Natural killer cell (primary cell): ENCODE data around the gene AOPEP. TPM values are rescaled to one million over a fixed set of nuclear protein-coding genes. Genes with fewer than 3 reads are reported as not detected.
A peak's percentile ranks its signal among the peaks of the same experiment; 100 is the strongest.

Experiments used
- ATAC-seq, 3 donors: fragments of 150-1000 bp in 2 of 3; fragments of 200-7000 bp in 1 of 3; cut with Tn5 transposase; 1 replicate in 1 of 3; 2 replicates in 2 of 3; pipeline ENCODE4 v1.10.0; 2021; ENCODE audit warnings: mild to moderate bottlenecking in 2 of 3, moderate library complexity in 2 of 3
- DNase-seq, 2 donors: peaks; one replicate each; pipeline versions ENCODE4 v3.0.0 to v3.0.0-alpha.2; 2013 to 2021; ENCODE audit warnings: mixed read lengths in 1 of 2
- H3K27ac ChIP-seq: one replicate; pipeline ENCODE4 v1.5.1; 2013; ENCODE audit warnings: mild to moderate bottlenecking, low read length
- H3K27me3 ChIP-seq: one replicate; pipeline ENCODE4 v1.6.1; 2013; ENCODE audit warnings: low read length; ENCODE audit not compliant: control insufficient read depth, insufficient read depth
- H3K36me3 ChIP-seq: one replicate; pipeline ENCODE4 v1.6.1; 2013; ENCODE audit warnings: low read length; ENCODE audit not compliant: control insufficient read depth, insufficient read depth
- H3K4me1 ChIP-seq: one replicate; pipeline ENCODE4 v1.6.1; 2013; ENCODE audit warnings: low read length; ENCODE audit not compliant: control insufficient read depth, insufficient read depth
- H3K4me3 ChIP-seq: one replicate; pipeline ENCODE4 v1.5.1; 2013; ENCODE audit warnings: low read length
- H3K9me3 ChIP-seq: one replicate; pipeline ENCODE4 v1.6.1; 2013; ENCODE audit warnings: low read length; ENCODE audit not compliant: control insufficient read depth, insufficient read depth
- H3K27ac Mint-ChIP-seq, 2 donors: one replicate each; pipeline ENCODE4 v1.8.0; 2022; ENCODE audit warnings: mild to moderate bottlenecking in 2 of 2, mixed read lengths in 2 of 2, moderate library complexity in 1 of 2
- H3K27me3 Mint-ChIP-seq, 2 donors: one replicate each; pipeline ENCODE4 v1.8.0; 2022; ENCODE audit warnings: low read depth in 2 of 2, mixed read lengths in 2 of 2
- H3K36me3 Mint-ChIP-seq: one replicate; pipeline ENCODE4 v1.8.0; 2022; ENCODE audit warnings: mixed read lengths
- H3K4me1 Mint-ChIP-seq, 2 donors: one replicate each; pipeline ENCODE4 v1.8.0; 2022; ENCODE audit warnings: mixed read lengths in 2 of 2
- H3K4me3 Mint-ChIP-seq: one replicate; pipeline ENCODE4 v1.8.0; 2022; ENCODE audit warnings: mild to moderate bottlenecking, moderate library complexity, mixed read lengths
- H3K9me3 Mint-ChIP-seq, 2 donors: one replicate each; pipeline ENCODE4 v1.8.0; 2022; ENCODE audit warnings: mixed read lengths in 2 of 2
- WGBS: methylation state at CpG from one replicate; pipeline ENCODE4 v1.1.7; 2013; ENCODE audit warnings: missing lambda C conversion rate; ENCODE audit not compliant: insufficient coverage; 5-methylcytosine and 5-hydroxymethylcytosine counted together
- intact Hi-C: fragments of 100-400 bp; cut with micrococcal nuclease; formaldehyde crosslinking; loops from one replicate; pipeline ENCODE4 v1.14.2; 2022
- total RNA-seq, 4 donors: library from RNA; stranded (reverse); fragments of 120-200 nt in 1 of 4; gene quantifications; one replicate each; pipeline versions ENCODE4 v1.2.3 to v1.2.4, GENCODE V29; 2013 to 2022
- TF ChIP-seq, protein P1 (sequence below): fragments of 200-600 bp; IDR thresholded peaks from one replicate; pipeline ENCODE4 v1.8.0; 2022; ENCODE audit warnings: antibody characterized with exemption

AOPEP gene
- total RNA-seq, 3 donors from 2014 or later (not counting 1 experiment from before 2014, with no cell fraction given): 20.1 to 22.6 (median 20.6) TPM

DNA sequence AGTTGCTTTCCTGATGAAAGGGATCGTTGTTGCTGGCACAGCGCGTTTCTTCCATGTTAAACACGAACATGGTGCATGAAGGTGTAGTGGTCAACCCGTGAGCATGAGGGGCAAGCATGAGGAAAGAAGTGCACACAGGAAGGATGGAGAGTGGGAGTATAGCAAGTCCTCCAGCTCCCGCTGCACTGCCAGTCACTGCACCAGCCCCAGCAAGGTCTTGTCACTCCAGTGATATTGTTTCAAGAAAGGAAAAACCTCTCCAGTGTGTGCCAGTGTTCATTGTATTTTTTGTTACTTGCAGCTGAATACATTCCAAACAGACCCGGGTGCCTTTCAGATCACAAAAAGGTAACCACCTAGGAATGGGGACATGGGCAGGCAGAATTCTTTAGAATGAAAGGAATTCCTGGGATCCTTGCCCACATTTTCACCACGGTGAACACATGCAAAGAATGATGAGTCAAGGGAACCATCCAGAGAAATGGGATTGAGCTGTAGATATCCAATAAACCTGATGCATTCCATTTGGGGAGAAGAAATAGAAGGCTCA, 186.3 kb downstream of the AOPEP start:
- Histone ChIP-seq H3K36me3 (no peaks in the 10 kb centered on the region), H3K27me3 (no peaks in the 10 kb centered on the region), H3K4me1 (no peaks in the 10 kb centered on the region), H3K4me3 (no peak overlapping the region), H3K9me3 (no peaks in the 10 kb centered on the region), H3K27ac (no peak overlapping the region)
- WGBS: 97% methylated on average over 8 of the region's 8 CpGs
- DNase-seq (no peak), ATAC-seq (no peak)
- no peaks in the 10 kb centered on the region for H3K27me3 Mint-ChIP-seq
- intact Hi-C loops: no loop called here
- H3K27ac Mint-ChIP-seq: no peak overlapping the region
- peaks cover 0 to 12% of the 10 kb centered on the region in 2 donors for H3K4me1 Mint-ChIP-seq
- no peak overlapping the region for H3K4me3 Mint-ChIP-seq
- H3K9me3 Mint-ChIP-seq: no peaks in the 10 kb centered on the region
- TF ChIP-seq, protein P1, sequence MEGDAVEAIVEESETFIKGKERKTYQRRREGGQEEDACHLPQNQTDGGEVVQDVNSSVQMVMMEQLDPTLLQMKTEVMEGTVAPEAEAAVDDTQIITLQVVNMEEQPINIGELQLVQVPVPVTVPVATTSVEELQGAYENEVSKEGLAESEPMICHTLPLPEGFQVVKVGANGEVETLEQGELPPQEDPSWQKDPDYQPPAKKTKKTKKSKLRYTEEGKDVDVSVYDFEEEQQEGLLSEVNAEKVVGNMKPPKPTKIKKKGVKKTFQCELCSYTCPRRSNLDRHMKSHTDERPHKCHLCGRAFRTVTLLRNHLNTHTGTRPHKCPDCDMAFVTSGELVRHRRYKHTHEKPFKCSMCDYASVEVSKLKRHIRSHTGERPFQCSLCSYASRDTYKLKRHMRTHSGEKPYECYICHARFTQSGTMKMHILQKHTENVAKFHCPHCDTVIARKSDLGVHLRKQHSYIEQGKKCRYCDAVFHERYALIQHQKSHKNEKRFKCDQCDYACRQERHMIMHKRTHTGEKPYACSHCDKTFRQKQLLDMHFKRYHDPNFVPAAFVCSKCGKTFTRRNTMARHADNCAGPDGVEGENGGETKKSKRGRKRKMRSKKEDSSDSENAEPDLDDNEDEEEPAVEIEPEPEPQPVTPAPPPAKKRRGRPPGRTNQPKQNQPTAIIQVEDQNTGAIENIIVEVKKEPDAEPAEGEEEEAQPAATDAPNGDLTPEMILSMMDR: no peak
- H3K36me3 Mint-ChIP-seq: no peaks in the 10 kb centered on the region

DNA sequence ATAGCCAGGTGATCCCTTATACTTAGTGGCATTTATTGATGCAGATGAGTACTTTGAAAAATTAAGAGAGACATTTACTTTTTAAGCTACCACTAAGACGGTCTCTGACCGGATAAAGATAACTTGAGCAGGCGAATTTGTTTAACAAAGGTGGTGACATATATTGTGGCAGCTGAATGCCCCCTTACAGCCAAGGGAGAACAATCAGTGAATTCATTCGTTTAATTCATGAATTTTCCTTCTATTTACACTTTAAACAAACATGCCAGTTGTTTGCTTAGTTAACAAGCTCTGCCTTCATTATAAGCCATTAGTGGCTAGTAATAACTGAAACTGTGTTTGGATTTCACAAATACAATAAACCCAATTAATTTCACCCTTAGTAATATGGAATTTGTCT, 187.1 kb downstream of the AOPEP start:
- no peak overlapping the region for H3K4me3 Mint-ChIP-seq
- WGBS: 89% methylated on average over 4 of the region's 4 CpGs

DNA sequence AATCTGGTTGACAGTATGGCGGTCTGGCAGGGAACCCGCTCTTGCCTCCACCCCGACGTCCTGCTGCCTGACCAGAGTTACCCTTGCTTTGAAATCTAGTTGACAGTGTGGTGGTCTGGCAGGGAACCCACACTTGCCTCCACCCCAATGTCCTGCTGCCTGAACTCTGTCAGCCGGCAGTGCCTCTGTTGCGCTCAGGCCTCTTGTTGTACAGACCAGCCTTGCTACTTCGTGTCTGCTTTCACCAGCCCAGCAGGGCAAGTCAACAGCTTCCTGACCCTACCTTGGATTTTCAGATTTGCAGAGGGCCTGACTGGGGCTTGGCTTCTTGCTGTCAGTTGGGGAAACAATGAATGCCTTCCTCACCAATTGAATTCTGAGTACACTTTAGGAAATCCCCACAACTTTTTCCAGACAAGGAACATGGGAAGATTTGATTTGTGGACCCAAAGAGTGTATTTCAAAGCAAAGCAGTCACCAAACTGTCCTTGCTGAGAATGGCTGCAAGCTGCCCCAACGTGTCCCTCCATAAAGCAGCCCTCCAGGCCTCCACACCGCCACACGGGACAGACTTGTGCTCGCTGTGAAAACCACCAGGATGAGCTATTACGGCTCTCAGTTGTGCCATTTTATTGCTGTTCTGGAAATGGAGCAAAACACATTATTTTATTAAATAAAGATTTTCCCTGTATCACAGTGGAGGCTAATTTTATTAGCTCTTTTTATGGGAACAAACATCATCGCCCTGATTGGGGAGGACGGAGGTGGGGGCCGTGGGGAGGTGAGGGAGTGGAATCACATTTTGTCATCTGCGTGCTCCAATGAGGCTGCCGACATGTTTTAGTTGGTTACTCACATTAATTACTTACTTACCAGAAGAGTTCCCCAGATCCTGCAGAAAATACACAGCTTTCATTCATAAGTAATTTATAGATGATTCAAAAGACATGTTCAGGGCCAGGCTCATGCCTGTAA, 189.3 kb downstream of the AOPEP start:
- Mint-ChIP-seq H3K9me3 (no peaks in the 10 kb centered on the region), H3K27me3 (no peaks in the 10 kb centered on the region)
- intact Hi-C loops: no loop called here

More for the DNA sequence above, 187.1 kb downstream of the AOPEP start:
- H3K4me3 ChIP-seq: no peak overlapping the region
- H3K27ac ChIP-seq: no peak overlapping the region
- Mint-ChIP-seq H3K27me3 (no peaks in the 10 kb centered on the region), H3K4me1 (peaks cover 0 to 7% of the 10 kb centered on the region in 2 donors), H3K9me3 (no peaks in the 10 kb centered on the region), H3K36me3 (no peaks in the 10 kb centered on the region), H3K27ac (peak overlapping the region in 1 of 2 donors; percentile 25)
- intact Hi-C loops: no loop called here
- H3K9me3 ChIP-seq: no peaks in the 10 kb centered on the region
- TF ChIP-seq, protein P1: no peak
- H3K27me3 ChIP-seq: no peaks in the 10 kb centered on the region
- ATAC-seq: no peak
- no peaks in the 10 kb centered on the region for H3K4me1 ChIP-seq
- DNase-seq: no peak
- no peaks in the 10 kb centered on the region for H3K36me3 ChIP-seq

More for the DNA sequence above, 189.3 kb downstream of the AOPEP start:
- H3K9me3 ChIP-seq: no peaks in the 10 kb centered on the region
- H3K4me1 ChIP-seq: no peaks in the 10 kb centered on the region
- H3K27ac Mint-ChIP-seq: no peak overlapping the region
- peaks cover 0 to 7% of the 10 kb centered on the region in 2 donors for H3K4me1 Mint-ChIP-seq
- DNase-seq (no peak), ATAC-seq (no peak)
- H3K36me3 ChIP-seq: no peaks in the 10 kb centered on the region
- no peak overlapping the region for H3K4me3 ChIP-seq
- WGBS: 94% methylated on average over 15 of the region's 17 CpGs
- no peak overlapping the region for H3K27ac ChIP-seq
- H3K36me3 Mint-ChIP-seq: no peaks in the 10 kb centered on the region
- H3K27me3 ChIP-seq: no peaks in the 10 kb centered on the region
- TF ChIP-seq, protein P1: no peak
- no peak overlapping the region for H3K4me3 Mint-ChIP-seq
